HepG2 (cell line): ENCODE results near the gene TOR2A. TPM values are rescaled to one million over a fixed set of nuclear protein-coding genes. Genes with fewer than 3 reads are reported as not detected.

ENCODE experiments used
- CBX5 ChIP-seq: sonication (generic); formaldehyde crosslinking; IDR thresholded peaks from 2 replicates; pipeline ENCODE4 v1.4.0; 2020; ENCODE audit warnings: missing genetic modification reagents, borderline replicate concordance
- DPF2 ChIP-seq: sonication (generic); formaldehyde crosslinking; IDR thresholded peaks from 2 replicates; pipeline ENCODE4 v1.4.0; 2020; ENCODE audit warnings: mild to moderate bottlenecking, low read depth, missing genetic modification reagents, borderline replicate concordance
- ERF ChIP-seq: IDR thresholded peaks from 2 replicates; pipeline ENCODE4 v1.6.1; 2018; ENCODE audit warnings: missing biosample characterization, missing genetic modification reagents
- FOSL2 ChIP-seq: sonication (generic); formaldehyde crosslinking; IDR thresholded peaks from 2 replicates; pipeline ENCODE4 v1.4.0; 2020; ENCODE audit warnings: missing genetic modification reagents
- GABPA ChIP-seq, 2 experiments: IDR thresholded peaks; 2 replicates each; pipeline ENCODE4 v1.6.1; 2011 to 2016; ENCODE audit warnings: low read depth in 2 of 2, low read length in 1 of 2, missing biosample characterization in 1 of 2, missing genetic modification characterization in 1 of 2
- KLF11 ChIP-seq: IDR thresholded peaks from 2 replicates; pipeline ENCODE4 v1.6.1; 2016; ENCODE audit warnings: missing compliant biosample characterization
- KLF12 ChIP-seq: sonication (generic); formaldehyde crosslinking; IDR thresholded peaks from 2 replicates; pipeline ENCODE4 v1.4.0; 2020; ENCODE audit warnings: missing genetic modification reagents, borderline replicate concordance
- KLF13 ChIP-seq: sonication (generic); formaldehyde crosslinking; IDR thresholded peaks from 2 replicates; pipeline ENCODE4 v1.4.0; 2020; ENCODE audit warnings: mild to moderate bottlenecking, missing genetic modification reagents
- KLF9 ChIP-seq: IDR thresholded peaks from 2 replicates; pipeline ENCODE4 v1.6.1; 2016; ENCODE audit warnings: low read depth
- MAZ ChIP-seq, 2 experiments: sonication (generic) in 1 of 2; formaldehyde crosslinking in 1 of 2; IDR thresholded peaks; 2 replicates each; pipeline versions ENCODE4 v1.5.0 to v1.6.1; 2012 to 2020; ENCODE audit warnings: low read depth in 2 of 2, mild to moderate bottlenecking in 2 of 2, borderline replicate concordance in 1 of 2, improper control_type of control experiment in 1 of 2, low read length in 1 of 2, missing genetic modification reagents in 1 of 2, moderate library complexity in 1 of 2
- MNT ChIP-seq: fragments of 450-650 bp; IDR thresholded peaks from 2 replicates; pipeline ENCODE4 v1.6.1; 2016
- TP53 ChIP-seq: sonication (generic); formaldehyde crosslinking; conservative IDR thresholded peaks from 2 replicates; pipeline ENCODE4 v1.4.0; 2020; ENCODE audit warnings: missing genetic modification reagents
- ZFAT ChIP-seq: sonication (generic); formaldehyde crosslinking; conservative IDR thresholded peaks from 2 replicates; pipeline ENCODE4 v1.8.1; 2023; ENCODE audit warnings: missing genetic modification reagents, inconsistent platforms
- ZFP1 ChIP-seq: IDR thresholded peaks from 2 replicates; pipeline ENCODE4 v1.6.1; 2016
- ZFY ChIP-seq: sonication (generic); formaldehyde crosslinking; IDR thresholded peaks from 2 replicates; pipeline ENCODE4 v1.4.0; 2020; ENCODE audit warnings: missing genetic modification reagents
- ZNF124 ChIP-seq: sonication (generic); formaldehyde crosslinking; IDR thresholded peaks from 2 replicates; pipeline ENCODE4 v1.4.0; 2020; ENCODE audit warnings: missing genetic modification reagents
- ZNF354B ChIP-seq: sonication (generic); formaldehyde crosslinking; IDR thresholded peaks from 2 replicates; pipeline ENCODE4 v1.8.0; 2022; ENCODE audit warnings: mild to moderate bottlenecking, missing genetic modification reagents
- ZNF564 ChIP-seq: sonication (generic); formaldehyde crosslinking; IDR thresholded peaks from 2 replicates; pipeline ENCODE4 v1.8.1; 2023; ENCODE audit warnings: mild to moderate bottlenecking, missing genetic modification reagents
- ZNF746 ChIP-seq: sonication (generic); formaldehyde crosslinking; IDR thresholded peaks from 2 replicates; pipeline ENCODE4 v1.8.0; 2022; ENCODE audit warnings: mild to moderate bottlenecking, missing genetic modification reagents
- ZSCAN20 ChIP-seq: sonication (generic); formaldehyde crosslinking; IDR thresholded peaks from 2 replicates; pipeline ENCODE4 v1.4.0; 2020; ENCODE audit warnings: missing genetic modification reagents, mild to moderate bottlenecking, borderline replicate concordance
- polyA plus RNA-seq, 8 experiments: library from polyadenylated mRNA; depleted of rRNA in 3 of 8; stranded (reverse) in 7 of 8; unstranded in 1 of 8; fragments of >200 nt; fragmentation: Illumina TruSeq in 4 of 8; extraction: Trizol in 4 of 8; gene quantifications; 2 replicates each; pipeline versions ENCODE4 v1.2.1 to v1.2.3, GENCODE V29; 2011 to 2016; ENCODE audit warnings: low read depth in 4 of 8, missing spikeins in 1 of 8, mixed read lengths in 1 of 8; ENCODE audit not compliant: insufficient read depth in 1 of 8
- total RNA-seq, 5 experiments: library from RNA; depleted of rRNA; stranded (reverse); fragments of >200 nt; fragmentation: Illumina TruSeq; extraction: Trizol; gene quantifications; 2 replicates each; pipeline ENCODE4 v1.2.3, GENCODE V29; 2016; ENCODE audit warnings: low read depth in 1 of 5
- TF ChIP-seq, protein P1 (sequence below): sonication (generic); formaldehyde crosslinking; IDR thresholded peaks from 2 replicates; pipeline ENCODE4 v1.5.0; 2020; ENCODE audit warnings: missing genetic modification reagents
- TF ChIP-seq, protein P2 (sequence below): sonication (generic); formaldehyde crosslinking; IDR thresholded peaks from 2 replicates; pipeline ENCODE4 v1.4.0; 2020; ENCODE audit warnings: missing genetic modification reagents

The TOR2A gene
- total and polyA plus RNA-seq, 2 of the 13 experiments (the other 11 are each of a cell fraction or from before 2014, with no cell fraction given), result 3.5 to 7.2 TPM

- TF ChIP-seq ZNF354B (CRISPR knock-in tag) (0 out of 2 replicates have a peak, but pooled peaks have one; percentile 55), ERF (CRISPR knock-in tag) (peak; percentile 78), TP53 (CRISPR knock-in tag) (no peak), ZFP1 (CRISPR knock-in tag) (0 out of 2 replicates have a peak, but pooled peaks have one; percentile 32), CBX5 (CRISPR knock-in tag) (no peak), ZFY (CRISPR knock-in tag) (peak; percentile 76; the same call in 1 of the 2 replicates), GABPA (IDR thresholded peaks at IDR 0.05; ENCODE audit: low read depth, low read length) (peak; percentile 55), GABPA (CRISPR knock-in tag; IDR thresholded peaks at IDR 0.05; ENCODE audit: low read depth) (peak; percentile 83), DPF2 (CRISPR knock-in tag) (no peak), FOSL2 (peak; percentile 43; the same call in 1 of the 2 replicates), ZNF746 (CRISPR knock-in tag) (no peak), MNT (peak; percentile 35), KLF12 (peak; percentile 82; the same call in 1 of the 2 replicates), ZFAT (no peak), KLF13 (CRISPR knock-in tag) (no peak), ZSCAN20 (peak; percentile 54; the same call in 1 of the 2 replicates), KLF11 (CRISPR knock-in tag) (0 out of 2 replicates have a peak, but pooled peaks have one; percentile 23), ZNF564 (CRISPR knock-in tag) (no peak), ZNF124 (CRISPR knock-in tag) (0 out of 2 replicates have a peak, but pooled peaks have one; percentile 15), MAZ (IDR thresholded peaks at IDR 0.05; ENCODE audit: borderline replicate concordance, low read depth, low read length) (no peak), MAZ (CRISPR knock-in tag; IDR thresholded peaks at IDR 0.05; ENCODE audit: low read depth) (peak; percentile 69; the same call in 1 of the 2 replicates), KLF9 (CRISPR knock-in tag) (peak; percentile 86)
- TF ChIP-seq, protein P1, sequence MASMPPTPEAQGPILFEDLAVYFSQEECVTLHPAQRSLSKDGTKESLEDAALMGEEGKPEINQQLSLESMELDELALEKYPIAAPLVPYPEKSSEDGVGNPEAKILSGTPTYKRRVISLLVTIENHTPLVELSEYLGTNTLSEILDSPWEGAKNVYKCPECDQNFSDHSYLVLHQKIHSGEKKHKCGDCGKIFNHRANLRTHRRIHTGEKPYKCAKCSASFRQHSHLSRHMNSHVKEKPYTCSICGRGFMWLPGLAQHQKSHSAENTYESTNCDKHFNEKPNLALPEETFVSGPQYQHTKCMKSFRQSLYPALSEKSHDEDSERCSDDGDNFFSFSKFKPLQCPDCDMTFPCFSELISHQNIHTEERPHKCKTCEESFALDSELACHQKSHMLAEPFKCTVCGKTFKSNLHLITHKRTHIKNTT (CRISPR knock-in tag), result no peak
- TF ChIP-seq, protein P2, sequence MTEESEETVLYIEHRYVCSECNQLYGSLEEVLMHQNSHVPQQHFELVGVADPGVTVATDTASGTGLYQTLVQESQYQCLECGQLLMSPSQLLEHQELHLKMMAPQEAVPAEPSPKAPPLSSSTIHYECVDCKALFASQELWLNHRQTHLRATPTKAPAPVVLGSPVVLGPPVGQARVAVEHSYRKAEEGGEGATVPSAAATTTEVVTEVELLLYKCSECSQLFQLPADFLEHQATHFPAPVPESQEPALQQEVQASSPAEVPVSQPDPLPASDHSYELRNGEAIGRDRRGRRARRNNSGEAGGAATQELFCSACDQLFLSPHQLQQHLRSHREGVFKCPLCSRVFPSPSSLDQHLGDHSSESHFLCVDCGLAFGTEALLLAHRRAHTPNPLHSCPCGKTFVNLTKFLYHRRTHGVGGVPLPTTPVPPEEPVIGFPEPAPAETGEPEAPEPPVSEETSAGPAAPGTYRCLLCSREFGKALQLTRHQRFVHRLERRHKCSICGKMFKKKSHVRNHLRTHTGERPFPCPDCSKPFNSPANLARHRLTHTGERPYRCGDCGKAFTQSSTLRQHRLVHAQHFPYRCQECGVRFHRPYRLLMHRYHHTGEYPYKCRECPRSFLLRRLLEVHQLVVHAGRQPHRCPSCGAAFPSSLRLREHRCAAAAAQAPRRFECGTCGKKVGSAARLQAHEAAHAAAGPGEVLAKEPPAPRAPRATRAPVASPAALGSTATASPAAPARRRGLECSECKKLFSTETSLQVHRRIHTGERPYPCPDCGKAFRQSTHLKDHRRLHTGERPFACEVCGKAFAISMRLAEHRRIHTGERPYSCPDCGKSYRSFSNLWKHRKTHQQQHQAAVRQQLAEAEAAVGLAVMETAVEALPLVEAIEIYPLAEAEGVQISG (CRISPR knock-in tag), result peak; percentile 78
Measured at GRCh38 chr9:127715470-127716337, 19.4 kb downstream of the TOR2A start, which contains the start of the genes PTRH1 and TTC16 (continued).
